Glutamatergic neuron (in vitro differentiated cells): ENCODE data around the gene SNRPB2. TPM values are rescaled to one million over a fixed set of nuclear protein-coding genes. Genes with fewer than 3 reads are reported as not detected.
A peak's percentile ranks its signal among the peaks of the same experiment; 100 is the strongest.

ENCODE experiments used
- DNase-seq: peaks from one replicate; pipeline ENCODE4 v3.0.0; 2022
- H3K27ac Mint-ChIP-seq: one replicate; pipeline ENCODE4 v1.8.0; 2020; ENCODE audit warnings: mild to moderate bottlenecking, mixed read lengths, inconsistent platforms; ENCODE audit not compliant: unreplicated experiment
- H3K27me3 Mint-ChIP-seq: one replicate; pipeline ENCODE4 v1.8.0; 2020; ENCODE audit warnings: mild to moderate bottlenecking, moderate library complexity, mixed read lengths, inconsistent platforms; ENCODE audit not compliant: unreplicated experiment
- H3K36me3 Mint-ChIP-seq: one replicate; pipeline ENCODE4 v1.8.0; 2020; ENCODE audit warnings: mild to moderate bottlenecking, mixed read lengths, inconsistent platforms; ENCODE audit not compliant: unreplicated experiment
- H3K4me1 Mint-ChIP-seq: one replicate; pipeline ENCODE4 v1.8.0; 2020; ENCODE audit warnings: mild to moderate bottlenecking, low read depth, mixed read lengths, inconsistent platforms; ENCODE audit not compliant: unreplicated experiment
- H3K4me3 Mint-ChIP-seq: one replicate; pipeline ENCODE4 v1.8.0; 2020; ENCODE audit warnings: mild to moderate bottlenecking, mixed read lengths, inconsistent platforms; ENCODE audit not compliant: unreplicated experiment
- H3K9me3 Mint-ChIP-seq: one replicate; pipeline ENCODE4 v1.8.0; 2020; ENCODE audit warnings: mild to moderate bottlenecking, moderate library complexity, mixed read lengths, inconsistent platforms; ENCODE audit not compliant: unreplicated experiment
- CTCF ChIP-seq: fragments of 200-600 bp; sonication (generic); IDR thresholded peaks from one replicate; pipeline ENCODE4 v1.5.0; 2021; ENCODE audit not compliant: partially characterized antibody, unreplicated experiment
- total RNA-seq: library from RNA; stranded (reverse); fragmentation: NEBNext Ultra II Directional; extraction: Animal tissue kit (Norgen Biotek cat#: 25700); gene quantifications from one replicate; pipeline ENCODE4 v1.2.1, GENCODE V29; 2021; ENCODE audit not compliant: unreplicated experiment

The SNRPB2 gene
- total RNA-seq, 1 donor from 2014 or later: 81.3 TPM

- Mint-ChIP-seq H3K27ac (no peak overlapping the region), H3K4me3 (no peak overlapping the region), H3K27me3 (no peaks in the 10 kb centered on the region), H3K9me3 (peaks cover 2% of the 10 kb centered on the region), H3K36me3 (peaks cover 7% of the 10 kb centered on the region), H3K4me1 (peaks cover 4% of the 10 kb centered on the region)
- no peak for DNase-seq
- TF ChIP-seq CTCF: peak; percentile 4
Measured at GRCh38 chr20:16701296-16701695, 28.5 kb upstream of the SNRPB2 start.

GRCh38 chr20:16703570-16703969 lies 26.3 kb upstream of the SNRPB2 start:
- TF ChIP-seq CTCF: no peak
- peaks cover 2% of the 10 kb centered on the region for H3K9me3 Mint-ChIP-seq
- no peak overlapping the region for H3K27ac Mint-ChIP-seq
- peaks cover 22% of the 10 kb centered on the region for H3K36me3 Mint-ChIP-seq
- peaks cover 3% of the 10 kb centered on the region for H3K27me3 Mint-ChIP-seq
- peaks cover 4% of the 10 kb centered on the region for H3K4me1 Mint-ChIP-seq
- DNase-seq: no peak
- no peak overlapping the region for H3K4me3 Mint-ChIP-seq

GRCh38 chr20:16707674-16708073 lies 22.2 kb upstream of the SNRPB2 start:
- Mint-ChIP-seq H3K4me1 (peaks cover 6% of the 10 kb centered on the region), H3K9me3 (peaks cover 2% of the 10 kb centered on the region), H3K27me3 (peaks cover 3% of the 10 kb centered on the region), H3K27ac (no peak overlapping the region), H3K4me3 (no peak overlapping the region), H3K36me3 (peaks cover 23% of the 10 kb centered on the region)
- no peak for DNase-seq
- no peak for TF ChIP-seq CTCF

- no peak for TF ChIP-seq CTCF
- Mint-ChIP-seq H3K27me3 (peaks cover 3% of the 10 kb centered on the region), H3K36me3 (peaks cover 23% of the 10 kb centered on the region), H3K4me1 (peaks cover 6% of the 10 kb centered on the region), H3K9me3 (peaks cover 2% of the 10 kb centered on the region), H3K27ac (no peak overlapping the region), H3K4me3 (no peak overlapping the region)
- no peak for DNase-seq
Measured at GRCh38 chr20:16708602-16709001, 21.2 kb upstream of the SNRPB2 start.

- TF ChIP-seq CTCF: no peak
- Mint-ChIP-seq H3K27ac (no peak overlapping the region), H3K36me3 (peaks cover 23% of the 10 kb centered on the region), H3K9me3 (no peaks in the 10 kb centered on the region), H3K27me3 (peaks cover 3% of the 10 kb centered on the region), H3K4me3 (no peak overlapping the region), H3K4me1 (peaks cover 10% of the 10 kb centered on the region)
- no peak for DNase-seq
Measured at GRCh38 chr20:16709017-16709416, 20.8 kb upstream of the SNRPB2 start.
